ENCODE measurements around the gene CCDC88C.
"Not testable (repeated sequence)": the region's sequence is repeated elsewhere in the genome, so short reads cannot be mapped to it uniquely, and the experiment has no call there.

CCDC88C gene

DNA sequence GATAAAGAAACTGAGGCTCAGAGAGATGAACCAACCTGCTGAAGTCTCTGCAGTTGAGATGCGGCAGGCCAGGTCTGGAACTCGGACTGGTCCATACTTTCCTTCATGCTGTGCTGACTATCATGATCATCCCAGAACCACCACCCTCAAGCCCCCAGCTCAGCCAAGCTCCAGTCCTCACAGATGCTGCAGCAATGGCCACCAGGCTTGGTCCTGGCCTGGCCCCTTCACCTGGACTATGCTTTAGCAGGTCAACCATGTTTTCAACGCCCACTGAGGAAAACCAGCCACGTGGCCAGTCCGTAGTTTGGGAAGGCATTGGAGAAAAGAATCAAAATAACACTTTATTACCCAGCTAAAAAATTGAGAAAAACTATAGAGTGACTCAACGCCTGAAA lies 174.5 kb downstream of the CCDC88C start:
- DNase-seq (ENCODE audit: low read depth) = no peak

DNA sequence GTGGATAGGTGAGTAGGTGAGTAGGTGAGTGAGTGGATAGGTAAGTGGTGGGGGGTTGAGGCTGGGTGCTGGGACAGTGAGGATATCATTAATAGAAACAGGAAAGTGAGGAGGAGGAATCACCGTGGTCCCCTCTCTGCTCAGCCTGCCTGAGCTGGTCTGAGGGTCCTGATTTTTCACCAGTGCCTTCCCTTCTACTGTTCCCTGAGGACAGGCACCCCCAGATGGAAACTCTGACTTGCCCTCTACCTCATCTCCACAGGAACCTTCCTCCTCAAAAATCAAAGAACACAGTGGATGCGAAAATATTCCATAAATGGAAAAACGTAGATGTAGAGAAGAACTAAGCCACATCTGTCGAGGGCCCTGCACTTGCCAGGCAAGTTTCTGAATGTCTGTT lies 175.0 kb downstream of the CCDC88C start:
- DNase-seq (ENCODE audit: low read depth) = no peak

DNA sequence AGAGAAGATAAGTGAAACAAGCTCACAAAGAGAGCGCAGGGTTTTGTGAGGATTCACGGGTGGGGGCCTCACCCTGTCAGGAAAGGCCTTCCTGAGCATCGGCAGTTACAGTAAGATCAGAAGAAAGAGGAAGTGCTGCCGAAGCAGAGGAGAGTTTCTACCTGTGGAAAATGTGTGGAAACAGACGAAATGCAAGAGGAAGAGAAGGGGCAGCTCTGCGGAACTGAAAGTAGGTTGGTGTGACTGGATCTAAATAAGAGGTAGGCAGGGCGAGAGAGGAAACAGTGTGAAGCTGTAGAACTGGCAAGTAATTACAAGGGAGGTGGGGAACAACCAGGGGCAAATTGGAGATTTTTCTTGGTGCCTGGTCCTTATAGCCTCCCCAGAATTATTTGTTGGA lies 175.8 kb downstream of the CCDC88C start:
- no peak for DNase-seq (ENCODE audit: low read depth)

DNA sequence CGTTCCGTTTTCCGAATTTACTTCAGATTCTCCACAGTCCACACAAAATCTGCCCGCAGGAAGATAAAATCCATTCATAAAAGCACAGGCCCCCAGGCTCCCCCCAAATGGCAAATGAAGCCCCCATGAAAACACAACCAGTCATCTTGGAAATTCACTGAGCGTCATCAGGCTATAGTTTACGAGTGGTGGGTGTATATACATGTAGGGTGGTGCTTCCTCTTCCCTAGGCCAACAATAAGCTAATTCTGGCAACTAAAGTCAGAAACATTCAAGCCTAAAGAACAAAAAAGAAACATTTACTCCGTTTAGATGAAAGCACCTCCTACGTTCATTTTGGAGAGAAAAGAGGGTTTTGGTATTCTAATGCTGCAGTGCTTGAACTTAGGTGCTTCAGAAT lies 179.0 kb downstream of the CCDC88C start:
- no peak for DNase-seq (ENCODE audit: low read depth)

DNA sequence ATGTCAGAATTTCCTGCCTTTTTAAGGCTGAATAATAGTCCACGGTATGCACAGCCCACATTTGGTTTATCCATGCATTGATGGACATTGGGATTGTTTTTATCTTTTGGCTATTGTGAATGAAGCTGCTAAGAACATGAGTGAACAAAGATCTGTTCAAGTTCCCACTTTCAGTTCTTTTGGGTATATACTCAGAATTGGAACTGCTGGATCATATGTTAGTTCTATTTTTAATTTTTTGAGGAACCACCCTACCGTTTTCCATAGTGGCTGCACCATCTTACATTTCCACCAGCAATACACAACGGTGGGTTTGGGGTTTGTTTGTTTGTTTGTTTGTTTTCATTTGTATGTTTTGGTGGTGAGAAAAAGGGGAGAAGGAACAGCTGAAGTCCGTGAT lies 179.5 kb downstream of the CCDC88C start:
- no peak for DNase-seq (ENCODE audit: low read depth)

DNA sequence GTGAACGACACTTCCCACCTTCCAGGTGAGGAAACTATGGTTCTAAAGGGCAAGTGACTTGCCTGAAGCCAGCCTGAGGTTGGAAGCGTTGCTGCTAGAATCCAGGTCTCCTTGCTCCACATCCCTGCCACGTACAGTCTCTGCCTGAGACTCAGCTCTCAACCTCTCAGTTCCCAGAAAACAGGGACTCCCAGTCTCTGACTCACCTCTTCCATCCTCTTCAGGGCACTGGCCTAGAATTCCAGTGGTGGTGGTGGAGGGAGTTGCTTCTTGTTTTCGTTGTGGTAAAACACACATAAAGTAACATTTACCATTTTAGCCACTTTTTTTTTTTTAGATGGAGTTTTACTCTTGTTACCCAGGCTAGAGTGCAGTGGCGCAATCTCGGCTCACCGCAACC lies 180.4 kb downstream of the CCDC88C start:
- no peak for DNase-seq (ENCODE audit: low read depth)

DNA sequence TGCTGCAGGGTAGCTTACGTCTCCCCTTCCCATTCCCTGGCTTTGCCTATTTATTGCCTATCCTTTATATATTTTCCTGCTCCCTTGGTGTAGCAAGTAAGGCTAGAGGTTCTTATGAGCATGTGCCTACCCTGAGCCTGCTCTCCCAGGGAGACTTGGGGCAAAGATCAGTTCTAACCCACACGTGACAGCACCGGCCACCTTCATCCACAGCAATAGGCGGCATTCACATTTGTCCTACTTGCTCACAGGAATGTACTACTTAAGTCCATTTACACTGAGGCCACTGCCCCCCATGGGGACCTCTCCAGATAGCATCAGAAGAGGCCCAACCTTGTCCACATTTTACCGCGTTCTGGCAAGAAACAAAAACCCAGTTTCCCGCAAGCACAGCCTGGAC lies 181.8 kb downstream of the CCDC88C start:
- no peak for DNase-seq (ENCODE audit: low read depth)

DNA sequence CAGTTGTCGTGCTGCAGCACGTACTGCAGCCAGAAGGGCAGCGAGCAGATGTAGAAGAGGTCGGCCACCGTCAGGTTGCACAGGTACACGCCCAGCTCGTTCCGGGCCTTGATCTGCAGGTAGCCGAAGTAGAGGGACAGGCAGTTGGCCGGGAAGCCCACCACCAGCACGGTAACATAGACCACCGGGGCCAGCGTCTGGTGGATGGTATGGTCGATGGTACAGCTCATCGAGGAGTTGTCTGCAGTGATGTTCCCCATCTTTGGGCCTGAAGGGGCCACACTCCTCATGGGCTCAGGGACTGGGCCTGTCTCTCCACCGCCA lies 182.9 kb downstream of the CCDC88C start:
- no peak for DNase-seq (ENCODE audit: low read depth)

DNA sequence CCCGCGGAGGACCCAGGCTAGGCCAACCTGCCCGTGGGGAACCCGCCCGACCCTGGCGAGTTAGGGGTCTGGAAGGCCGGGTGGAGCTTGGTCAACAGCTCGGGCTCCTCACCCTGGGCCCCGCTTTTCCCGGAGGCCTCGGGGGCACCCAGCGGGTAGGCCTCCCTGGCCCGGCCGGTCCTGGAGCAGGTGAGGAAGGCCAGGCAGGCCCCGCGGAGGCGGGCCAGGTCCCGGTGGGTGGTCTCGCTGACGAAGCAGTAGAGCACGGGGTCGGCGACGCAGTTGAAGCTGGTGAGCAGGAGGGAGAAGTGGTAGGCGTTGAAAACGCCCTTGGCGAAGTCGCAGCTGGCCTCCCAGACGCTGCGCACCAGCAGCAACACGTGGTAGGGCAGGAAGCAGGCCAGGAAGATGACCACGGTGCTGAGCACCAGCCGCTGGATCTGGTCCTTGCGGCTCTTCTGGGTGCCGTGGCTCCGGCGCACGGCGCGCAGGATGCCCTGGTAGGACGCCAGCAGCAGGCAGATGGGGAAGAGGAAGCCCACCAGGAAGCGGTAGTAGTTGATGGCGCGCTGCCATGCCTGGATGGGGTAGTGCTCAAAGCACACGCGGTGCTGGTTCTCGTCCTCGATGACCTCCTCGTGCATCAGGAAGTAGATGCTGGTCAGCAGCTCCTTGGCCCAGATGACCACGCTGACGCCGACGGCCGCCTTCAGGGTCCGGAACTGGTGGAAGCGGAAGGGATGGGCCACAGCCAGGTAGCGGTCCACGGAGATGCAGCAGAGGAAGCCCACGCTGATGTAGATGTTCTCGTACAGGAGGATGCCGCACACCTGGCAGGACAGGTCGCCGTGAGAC lies 183.5 kb downstream of the CCDC88C start:
- DNase-seq (ENCODE audit: low read depth) = no peak

DNA sequence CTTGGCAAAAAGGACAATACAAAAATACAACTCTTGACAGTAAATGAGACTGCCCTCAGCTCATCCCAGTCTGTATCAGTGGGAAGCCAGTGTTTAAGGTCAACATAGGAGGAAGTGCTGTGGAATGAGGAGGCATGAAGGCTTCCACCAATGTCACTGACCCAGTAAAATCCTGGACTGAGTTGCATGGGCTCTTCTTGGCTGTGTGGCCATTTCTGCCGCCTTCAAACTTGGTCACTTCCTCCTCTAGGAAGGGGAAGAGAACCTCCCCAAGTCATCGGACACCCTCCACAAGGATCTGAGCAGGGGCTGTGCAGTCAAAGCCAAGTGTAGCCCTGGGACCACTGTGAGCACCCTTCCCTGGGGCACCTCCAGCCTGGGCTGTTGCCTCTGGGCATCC lies 185.0 kb downstream of the CCDC88C start:
- DNase-seq (ENCODE audit: low read depth) = no peak

DNA sequence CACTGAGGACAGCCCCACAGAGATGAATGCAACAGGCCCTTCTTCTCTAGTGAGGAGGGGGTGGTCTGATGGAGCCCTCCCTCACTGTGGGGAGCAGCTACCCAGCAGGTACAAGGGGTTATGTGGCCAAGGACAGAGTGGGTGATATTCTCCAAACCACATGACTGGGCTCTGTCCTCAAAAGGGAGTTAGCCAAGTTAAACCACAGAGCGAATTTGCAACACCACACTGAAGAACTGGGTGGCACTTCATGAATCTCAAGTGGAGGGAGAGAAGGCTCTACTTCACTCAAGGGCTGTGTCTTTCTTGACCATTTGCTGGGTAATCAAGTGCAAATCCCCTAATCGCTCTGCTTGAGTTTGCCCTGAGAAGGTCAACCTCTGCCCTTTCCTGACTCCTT lies 185.6 kb downstream of the CCDC88C start:
- DNase-seq (ENCODE audit: low read depth) = no peak

DNA sequence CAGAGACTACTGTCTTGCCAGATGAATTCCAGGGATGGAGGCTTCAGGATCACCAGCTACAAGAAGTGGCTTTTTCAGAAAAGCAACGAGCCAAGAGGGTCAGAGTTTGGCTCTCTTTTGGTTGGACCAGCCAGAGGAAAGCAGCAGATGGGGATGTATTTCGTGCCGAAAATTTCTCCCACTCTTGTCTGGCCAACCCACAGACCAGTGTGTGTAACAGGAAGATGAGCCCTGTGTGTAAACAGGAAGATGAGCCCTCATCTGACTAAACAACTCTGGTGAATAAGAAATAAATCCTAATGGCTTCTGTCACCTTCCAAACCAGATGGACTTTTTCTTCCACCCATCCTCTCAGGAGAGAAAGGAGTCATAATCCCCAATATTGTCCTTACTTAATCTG lies 186.2 kb downstream of the CCDC88C start:
- DNase-seq (ENCODE audit: low read depth) = no peak

DNA sequence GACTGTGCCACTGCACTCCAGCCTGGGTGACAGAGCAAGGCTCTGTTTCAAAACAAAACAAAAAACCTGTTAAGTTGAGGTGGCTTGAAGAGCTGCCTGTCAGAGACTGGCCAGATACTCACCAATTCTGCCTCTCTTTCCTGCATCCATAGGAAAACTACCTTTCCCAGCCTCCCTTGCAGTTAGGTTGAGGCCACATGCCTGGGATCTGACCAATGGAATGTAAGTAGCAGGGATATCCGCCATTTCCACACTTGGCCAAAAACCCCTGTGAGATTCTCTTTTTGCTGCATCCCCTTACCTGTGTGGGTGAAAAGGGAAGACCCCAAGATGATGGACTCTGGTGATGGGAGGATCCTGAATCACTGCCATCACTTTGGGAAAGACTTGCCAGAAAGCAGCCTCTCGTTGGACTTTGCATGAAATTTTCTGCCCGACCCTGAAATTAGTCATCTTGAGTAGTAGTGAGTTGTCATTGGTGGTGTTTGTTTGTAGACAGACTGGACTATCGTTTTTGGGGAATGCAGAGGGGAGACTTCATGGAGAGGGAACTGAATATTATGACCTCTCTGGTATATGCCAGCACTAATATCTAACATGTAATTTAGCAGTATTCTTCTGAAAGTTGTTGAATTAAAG lies 187.1 kb downstream of the CCDC88C start:
- DNase-seq (ENCODE audit: low read depth) = no peak

DNA sequence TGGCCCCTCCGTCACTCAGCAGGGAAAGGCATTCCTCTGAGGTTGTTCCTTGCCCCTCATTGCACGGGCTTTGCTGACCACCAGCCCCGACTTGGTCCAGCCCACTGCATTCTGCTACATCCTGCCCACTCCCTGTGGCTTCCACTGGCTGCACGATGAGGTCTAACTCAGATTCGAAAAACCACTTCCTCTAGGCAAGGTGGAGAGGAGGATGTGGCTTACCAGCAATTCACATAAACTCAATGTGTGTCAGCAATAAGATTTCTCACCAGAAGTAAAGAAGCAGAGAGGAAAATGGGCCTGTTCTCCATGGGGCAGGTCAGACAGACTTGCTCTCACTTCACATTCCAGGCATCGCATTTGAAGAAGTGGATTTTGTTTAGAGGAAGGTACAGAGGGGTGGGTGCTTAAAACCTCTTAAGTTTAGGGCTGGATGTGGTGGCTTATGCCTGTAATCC lies 187.8 kb downstream of the CCDC88C start:
- no peak for DNase-seq (ENCODE audit: low read depth)

DNA sequence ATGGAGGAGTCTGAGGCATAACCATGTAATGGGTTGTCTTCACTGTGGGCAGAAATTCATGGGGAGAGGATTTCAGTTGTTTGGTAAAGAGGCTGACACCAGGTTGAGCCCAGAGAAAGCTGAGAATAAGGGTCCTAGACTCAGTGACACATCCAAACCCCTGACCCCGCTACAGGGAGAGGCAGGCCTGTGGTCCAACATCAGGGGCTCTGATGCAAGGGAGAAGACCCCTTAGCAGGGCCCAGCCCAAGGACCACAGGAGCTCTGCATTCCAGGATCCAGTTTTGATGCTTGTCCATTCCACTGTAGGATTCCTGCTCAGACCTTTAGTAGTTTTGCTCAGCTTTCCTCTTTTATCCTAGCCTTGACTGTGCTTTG lies 188.6 kb downstream of the CCDC88C start:
- no peak for DNase-seq (ENCODE audit: low read depth)

DNA sequence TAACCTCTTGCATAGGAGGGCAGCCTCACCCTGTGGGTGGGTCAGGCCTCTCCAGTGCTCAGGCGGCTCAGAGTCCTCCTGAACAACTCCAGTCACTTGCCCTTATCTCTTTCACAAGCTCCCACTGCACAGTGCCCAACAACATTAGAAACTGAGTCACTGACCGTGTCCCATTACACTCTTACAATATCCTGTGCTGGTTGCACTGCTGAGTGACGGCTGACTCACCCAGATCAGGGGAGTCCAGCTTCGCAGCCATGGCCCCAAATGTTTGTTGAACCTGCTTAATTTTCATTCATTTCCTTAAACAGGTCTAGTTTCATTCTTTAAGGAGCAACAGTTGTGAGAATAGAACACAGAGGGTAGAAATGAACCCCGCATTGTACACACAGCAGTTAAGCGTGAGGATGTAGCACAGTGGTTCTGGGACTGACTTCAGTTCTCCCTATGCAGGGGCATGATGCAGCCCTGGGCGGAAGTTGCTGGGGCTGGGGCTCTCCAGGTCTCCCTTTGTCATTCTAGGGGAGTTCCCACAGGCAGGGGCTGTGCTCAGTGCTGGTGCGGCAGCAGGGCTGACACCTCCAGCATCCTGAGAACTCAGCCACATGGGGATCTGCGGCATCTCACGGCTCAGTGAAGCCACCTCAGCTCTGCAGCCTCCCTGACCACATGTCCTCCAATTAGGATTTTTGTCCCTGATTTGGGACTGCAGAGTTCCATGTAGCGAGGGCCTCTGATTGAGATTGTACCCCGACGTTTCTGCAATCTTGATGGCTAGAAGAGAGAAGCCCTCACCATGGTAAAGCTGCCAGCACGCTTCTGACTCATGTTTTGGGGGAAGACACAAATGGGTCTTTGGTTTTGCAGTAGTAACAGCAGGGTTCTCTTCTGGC lies 189.3 kb downstream of the CCDC88C start:
- no peak for DNase-seq (ENCODE audit: low read depth)

DNA sequence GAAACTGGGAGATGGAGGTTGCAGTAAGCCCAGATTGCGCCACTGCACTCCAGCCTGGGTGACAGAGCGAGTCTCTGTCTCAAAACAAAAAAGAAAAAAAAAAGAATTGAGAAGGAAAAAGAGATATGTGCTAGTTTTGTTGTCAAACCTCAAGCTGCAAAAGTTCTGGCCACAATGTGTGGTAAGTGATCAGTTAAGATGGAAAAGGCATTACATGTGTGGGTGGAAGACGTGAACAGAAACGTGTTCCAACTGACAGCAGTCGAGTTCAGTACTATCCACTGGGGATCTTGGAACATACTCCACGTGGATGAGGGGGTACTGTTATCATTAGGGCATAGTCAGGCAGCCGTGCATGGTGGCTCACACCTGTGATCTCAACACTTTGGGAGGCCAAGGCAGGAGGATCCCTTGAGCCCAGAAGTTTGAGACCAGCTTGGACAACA lies 190.4 kb downstream of the CCDC88C start:
- no peak for DNase-seq (ENCODE audit: low read depth)

DNA sequence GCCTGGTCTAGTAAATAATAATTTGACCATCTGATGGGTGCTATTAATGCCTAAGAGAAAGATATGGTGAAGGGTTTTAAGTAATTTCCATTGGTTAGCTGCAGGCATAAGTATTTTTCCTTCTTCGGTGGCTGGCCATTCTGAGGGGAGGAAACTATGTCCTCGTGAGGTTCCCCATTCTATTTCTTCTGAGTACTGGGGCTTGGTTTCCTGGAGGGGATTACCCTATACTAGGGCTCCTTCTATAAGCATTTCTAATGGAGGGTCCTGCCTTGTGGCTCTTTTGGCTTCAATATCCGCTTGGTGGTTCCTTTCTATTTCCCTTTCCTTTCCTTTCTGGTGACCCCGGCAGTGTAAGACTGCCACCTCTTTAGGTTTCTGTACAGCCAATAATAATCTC lies 191.3 kb downstream of the CCDC88C start:
- DNase-seq (ENCODE audit: low read depth) = not testable (repeated sequence)

DNA sequence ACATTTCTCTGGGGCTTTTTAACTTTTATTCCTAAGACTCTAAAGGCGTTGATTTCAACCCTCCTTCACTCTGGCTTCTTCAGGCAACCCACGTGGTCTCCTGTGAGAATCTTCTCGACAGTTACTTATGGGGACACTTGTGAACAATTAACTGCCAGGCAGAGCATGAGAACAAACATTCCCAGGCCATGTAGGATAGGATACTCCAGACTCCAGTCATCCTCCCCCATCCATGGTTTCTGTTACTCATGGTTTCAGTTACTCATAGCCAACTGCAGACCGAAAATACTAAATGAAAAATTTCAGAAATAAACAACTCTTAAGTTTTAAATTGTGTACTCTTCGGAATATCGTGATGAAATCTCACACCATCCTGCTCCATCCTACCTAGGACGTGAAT lies 192.6 kb downstream of the CCDC88C start:
- DNase-seq (ENCODE audit: low read depth) = no peak

DNA sequence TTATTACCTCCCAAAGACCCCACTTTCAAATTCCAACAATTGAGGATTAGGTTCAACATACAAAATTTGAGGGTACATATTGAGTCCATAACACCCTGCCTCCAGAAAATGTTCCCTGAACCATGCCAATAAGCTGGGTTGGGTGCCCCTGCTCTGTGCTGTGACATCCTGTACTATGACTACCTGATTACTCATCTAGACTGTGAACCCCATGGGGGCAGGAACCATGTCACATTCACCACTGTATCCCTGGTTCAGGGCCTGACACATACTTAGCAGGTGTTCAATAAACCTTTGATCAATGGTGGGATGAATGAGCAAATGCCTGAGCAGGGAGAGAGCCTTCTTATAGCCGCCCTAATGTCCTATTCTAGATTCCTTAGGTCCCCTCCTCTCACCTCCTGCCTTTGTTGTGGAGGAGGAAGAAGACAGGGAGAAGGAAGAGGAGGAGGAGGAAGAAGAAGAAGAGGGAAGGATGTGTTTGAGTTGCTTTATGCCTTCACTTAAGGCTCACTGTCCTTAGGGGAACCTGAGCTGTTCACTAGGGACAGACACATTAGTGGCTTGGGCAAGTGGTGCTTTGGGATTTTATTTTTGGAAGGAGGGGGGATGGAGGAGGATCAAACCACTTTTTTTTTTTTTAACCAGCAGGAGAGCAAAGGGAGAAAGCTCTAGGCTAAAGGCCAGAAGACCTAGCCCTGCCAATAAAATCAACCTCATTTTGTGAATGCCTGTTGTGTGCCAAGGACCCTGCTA lies 194.4 kb downstream of the CCDC88C start:
- no peak for DNase-seq (ENCODE audit: low read depth)
